ENCODE measurements around the gene IFT52. TPM values are rescaled to one million over a fixed set of nuclear protein-coding genes. Genes with fewer than 3 reads are reported as not detected.
"Not testable (repeated sequence)": the region's sequence is repeated elsewhere in the genome, so short reads cannot be mapped to it uniquely, and the experiment has no call there.

The IFT52 gene
- total RNA-seq, 2 experiments from 2014 or later, result 13.7 to 15.5 TPM

GRCh38 chr20:43584448-43585136, 6.1 kb upstream of the IFT52 start:
- Mint-ChIP-seq H3K27ac (no peak overlapping the region), H3K4me1 (ENCODE audit: low read depth) (peaks cover under 1% of the 10 kb centered on the region), H3K4me3 (no peak overlapping the region), H3K9me3 (no peaks in the 10 kb centered on the region), H3K27me3 (peaks cover 9% of the 10 kb centered on the region), H3K36me3 (ENCODE audit: low read depth) (no peaks in the 10 kb centered on the region)
- no peak overlapping the region for H3K4me3 ChIP-seq (ENCODE audit: low read length)
- H3K27ac ChIP-seq (ENCODE audit: low read depth in 1 of 2, low read length in 2 of 2), result no peak overlapping the region
- H3K27me3 ChIP-seq (ENCODE audit: control insufficient read depth in 1 of 2, insufficient read depth in 2 of 2, low read length in 2 of 2), result no peaks in the 10 kb centered on the region
- ATAC-seq (ENCODE audit: poor library complexity) (no peak), DNase-seq (no peak)
- TF ChIP-seq CTCF (IDR thresholded peaks at IDR 0.05), result no peak
- H3K9me3 ChIP-seq (ENCODE audit: control insufficient read depth in 1 of 2, insufficient read depth in 1 of 2, low read length in 2 of 2), result no peaks in the 10 kb centered on the region
- ChIA-PET CTCF (interaction anchor here (1.4 kb wide), 1 partner anchor 11 kb away, joined by 3 read pairs; no protein-coding TSS in a partner anchor), POLR2A (no interaction called here)
- H3K4me1 ChIP-seq (ENCODE audit: insufficient read depth, low read length), result peaks cover under 1% of the 10 kb centered on the region
- intact Hi-C loops (cut with DNase I, micrococcal nuclease), result loop anchor here in 1 of 2 experiments (5.0 kb wide), 1 partner anchor 1153 kb away; no protein-coding TSS in a partner anchor
- H3K36me3 ChIP-seq (ENCODE audit: insufficient read depth, low read length), result no peaks in the 10 kb centered on the region

- Histone ChIP-seq H3K27ac (ENCODE audit: low read depth in 1 of 2, low read length in 2 of 2) (no peak overlapping the region), H3K36me3 (ENCODE audit: insufficient read depth, low read length) (no peaks in the 10 kb centered on the region), H3K4me3 (ENCODE audit: low read length) (no peak overlapping the region), H3K27me3 (ENCODE audit: control insufficient read depth in 1 of 2, insufficient read depth in 2 of 2, low read length in 2 of 2) (no peaks in the 10 kb centered on the region), H3K9me3 (ENCODE audit: control insufficient read depth in 1 of 2, insufficient read depth in 1 of 2, low read length in 2 of 2) (no peaks in the 10 kb centered on the region), H3K4me1 (ENCODE audit: insufficient read depth, low read length) (peaks cover 15% of the 10 kb centered on the region)
- TF ChIP-seq CTCF (IDR thresholded peaks at IDR 0.05), result no peak
- Mint-ChIP-seq H3K27me3 (peaks cover 9% of the 10 kb centered on the region), H3K9me3 (no peaks in the 10 kb centered on the region), H3K27ac (no peak overlapping the region), H3K4me3 (peak overlapping the region; percentile 36), H3K36me3 (ENCODE audit: low read depth) (peaks cover 7% of the 10 kb centered on the region), H3K4me1 (ENCODE audit: low read depth) (peaks cover 18% of the 10 kb centered on the region)
- DNase-seq, result no peak
- ChIA-PET CTCF (interaction anchor here (0.7 kb wide), 1 partner anchor 28 kb away, joined by 3 read pairs; no protein-coding TSS in a partner anchor), POLR2A (no interaction called here)
- intact Hi-C loops (cut with DNase I, micrococcal nuclease), result loop anchor here in 1 of 2 experiments (5.0 kb wide), 1 partner anchor 1151 kb away; no protein-coding TSS in a partner anchor
- ATAC-seq (ENCODE audit: poor library complexity), result no peak
Measured at GRCh38 chr20:43586641-43587040, 4.1 kb upstream of the IFT52 start.

- H3K27me3 Mint-ChIP-seq; DNase-seq; H3K27me3 ChIP-seq (ENCODE audit: control insufficient read depth in 1 of 2, insufficient read depth in 2 of 2, low read length in 2 of 2); H3K9me3 ChIP-seq (ENCODE audit: control insufficient read depth in 1 of 2, insufficient read depth in 1 of 2, low read length in 2 of 2); H3K4me3 ChIP-seq (ENCODE audit: low read length); H3K27ac ChIP-seq (ENCODE audit: low read depth in 1 of 2, low read length in 2 of 2); H3K36me3 Mint-ChIP-seq (ENCODE audit: low read depth); CTCF ChIA-PET; H3K36me3 ChIP-seq (ENCODE audit: insufficient read depth, low read length); H3K4me3 Mint-ChIP-seq; POLR2A ChIA-PET; ATAC-seq (ENCODE audit: poor library complexity); H3K9me3 Mint-ChIP-seq; H3K27ac Mint-ChIP-seq: not testable (repeated sequence)
- H3K4me1 ChIP-seq (ENCODE audit: insufficient read depth, low read length), result peaks cover 15% of the 10 kb centered on the region
- intact Hi-C loops (cut with DNase I, micrococcal nuclease), result loop anchor here in 1 of 2 experiments (5.0 kb wide), 1 partner anchor 1149 kb away; no protein-coding TSS in a partner anchor
- H3K4me1 Mint-ChIP-seq (ENCODE audit: low read depth), result peaks cover 18% of the 10 kb centered on the region
Measured at GRCh38 chr20:43588526-43588925, 2.2 kb upstream of the IFT52 start.
